T-helper 9 cell (primary cell): ENCODE data around the gene ZNF711.
"Not testable (repeated sequence)": the region's sequence is repeated elsewhere in the genome, so short reads cannot be mapped to it uniquely, and the experiment has no call there.

Experiments
- DNase-seq: peaks from one replicate; pipeline ENCODE4 v3.0.0-alpha.2; 2020
- total RNA-seq, 2 donors: gene quantifications; one replicate each; lab custom pipeline; 2026; lab: John Stamatoyannopoulos, UW

Gene ZNF711
- total RNA-seq, result 2.8 to 2.9 reads per million in 2 donors

- no peak for DNase-seq
These were observed at the start of gene ZNF711, which contains the start of gene SATL1 for GRCh38 chrX:85243761-85244449. ZNF711 (plus strand) TSS chrX:85243991; CDS start chrX:85247573, 3,582 bp downstream. SATL1 (minus strand) TSS chrX:85243779; CDS start chrX:85108968, 134,811 bp downstream.

GRCh38 chrX:85196319-85196718, 47.5 kb upstream of the ZNF711 start:
- DNase-seq, result no peak

GRCh38 chrX:85203461-85203970, 40.3 kb upstream of the ZNF711 start:
- no peak for DNase-seq

GRCh38 chrX:85213792-85214530, 29.8 kb upstream of the ZNF711 start:
- no peak for DNase-seq

GRCh38 chrX:85215946-85216345, 27.8 kb upstream of the ZNF711 start:
- DNase-seq, result no peak

- DNase-seq, result no peak
These were observed 22.4 kb upstream of the ZNF711 start for GRCh38 chrX:85221361-85221760.

GRCh38 chrX:85223359-85223758, 20.4 kb upstream of the ZNF711 start:
- DNase-seq, result no peak

- DNase-seq, result no peak
These were observed 636 bp upstream of the ZNF711 start for GRCh38 chrX:85243155-85243554.

GRCh38 chrX:85244450-85245211, 840 bp downstream of the ZNF711 start:
- no peak for DNase-seq

- DNase-seq, result not testable (repeated sequence)
These were observed 41.5 kb downstream of the ZNF711 start for GRCh38 chrX:85285286-85285685.

GRCh38 chrX:85288992-85289723, 45.4 kb downstream of the ZNF711 start:
- DNase-seq, result no peak

GRCh38 chrX:85303544-85303943, 59.8 kb downstream of the ZNF711 start:
- no peak for DNase-seq

GRCh38 chrX:85309717-85310116, 65.9 kb downstream of the ZNF711 start:
- no peak for DNase-seq

- DNase-seq, result not testable (repeated sequence)
These were observed 67.6 kb downstream of the ZNF711 start for GRCh38 chrX:85311348-85311747.
